ENCODE data around the gene CCDC93. TPM values are rescaled to one million over a fixed set of nuclear protein-coding genes. Genes with fewer than 3 reads are reported as not detected.
"Not testable (repeated sequence)": the region's sequence is repeated elsewhere in the genome, so short reads cannot be mapped to it uniquely, and the experiment has no call there.

The CCDC93 gene
- total RNA-seq, 1 donor from 2014 or later = 39.1 TPM

DNA sequence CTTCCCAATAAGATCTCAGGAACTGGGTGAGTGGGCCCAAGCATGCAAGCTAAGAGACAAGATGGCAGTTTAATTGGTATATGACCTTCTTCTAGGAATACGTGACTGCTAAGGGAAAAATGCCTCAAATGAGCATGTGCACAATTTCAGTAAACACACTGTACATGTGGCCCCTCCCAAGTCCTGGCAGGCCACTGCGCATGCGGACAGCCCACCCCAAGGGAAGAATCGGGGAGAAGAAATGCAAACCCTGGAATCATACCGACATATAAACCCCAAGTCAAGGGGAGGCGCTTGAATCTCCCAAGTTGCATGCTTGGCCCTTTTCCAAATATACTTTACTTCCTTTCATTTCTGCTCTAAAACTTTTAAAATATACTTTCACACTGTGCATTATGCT is 15.2 kb upstream of the CCDC93 start:
- no peak for DNase-seq (ENCODE audit: low read depth, low spot score)
- Mint-ChIP-seq H3K27me3 (ENCODE audit: low read depth) (peaks cover 44% of the 10 kb centered on the region), H3K4me3 (no peak overlapping the region), H3K27ac (ENCODE audit: unreplicated experiment) (peak overlapping the region; percentile 85), H3K36me3 (ENCODE audit: low read depth) (no peaks in the 10 kb centered on the region), H3K9me3 (peaks cover 5% of the 10 kb centered on the region), H3K4me1 (no peaks in the 10 kb centered on the region)
- TF ChIP-seq CTCF (conservative IDR thresholded peaks at IDR 0.05) = no peak

- Mint-ChIP-seq H3K4me3 (no peak overlapping the region), H3K27me3 (ENCODE audit: low read depth) (peaks cover 31% of the 10 kb centered on the region)
These were observed 7.5 kb upstream of the CCDC93 start for GRCh38 chr2:118021356-118021755.

GRCh38 chr2:118019821-118020220 is 6.0 kb upstream of the CCDC93 start:
- no peak overlapping the region for H3K27ac Mint-ChIP-seq (ENCODE audit: unreplicated experiment)
- H3K9me3 Mint-ChIP-seq = no peaks in the 10 kb centered on the region
- no peak overlapping the region for H3K4me3 Mint-ChIP-seq
- TF ChIP-seq CTCF (conservative IDR thresholded peaks at IDR 0.05) = no peak
- peaks cover 7% of the 10 kb centered on the region for H3K4me1 Mint-ChIP-seq
- H3K27me3 Mint-ChIP-seq (ENCODE audit: low read depth) = peaks cover 38% of the 10 kb centered on the region
- H3K36me3 Mint-ChIP-seq (ENCODE audit: low read depth) = no peaks in the 10 kb centered on the region
- DNase-seq (ENCODE audit: low read depth, low spot score) = no peak

More at GRCh38 chr2:118021356-118021755, 7.5 kb upstream of the CCDC93 start:
- DNase-seq (ENCODE audit: low read depth, low spot score) = no peak
- Mint-ChIP-seq H3K4me1 (peaks cover 5% of the 10 kb centered on the region), H3K36me3 (ENCODE audit: low read depth) (no peaks in the 10 kb centered on the region), H3K27ac (ENCODE audit: unreplicated experiment) (no peak overlapping the region), H3K9me3 (no peaks in the 10 kb centered on the region)
- TF ChIP-seq CTCF (conservative IDR thresholded peaks at IDR 0.05) = no peak

GRCh38 chr2:118016911-118017310 is 3.0 kb upstream of the CCDC93 start:
- H3K4me1 Mint-ChIP-seq = peaks cover 25% of the 10 kb centered on the region
- no peak for DNase-seq (ENCODE audit: low read depth, low spot score)
- H3K36me3 Mint-ChIP-seq (ENCODE audit: low read depth) = no peaks in the 10 kb centered on the region
- no peak for TF ChIP-seq CTCF (conservative IDR thresholded peaks at IDR 0.05)
- no peaks in the 10 kb centered on the region for H3K9me3 Mint-ChIP-seq
- peaks cover 40% of the 10 kb centered on the region for H3K27me3 Mint-ChIP-seq (ENCODE audit: low read depth)
- H3K4me3 Mint-ChIP-seq = peak overlapping the region; percentile 49
- no peak overlapping the region for H3K27ac Mint-ChIP-seq (ENCODE audit: unreplicated experiment)

DNA sequence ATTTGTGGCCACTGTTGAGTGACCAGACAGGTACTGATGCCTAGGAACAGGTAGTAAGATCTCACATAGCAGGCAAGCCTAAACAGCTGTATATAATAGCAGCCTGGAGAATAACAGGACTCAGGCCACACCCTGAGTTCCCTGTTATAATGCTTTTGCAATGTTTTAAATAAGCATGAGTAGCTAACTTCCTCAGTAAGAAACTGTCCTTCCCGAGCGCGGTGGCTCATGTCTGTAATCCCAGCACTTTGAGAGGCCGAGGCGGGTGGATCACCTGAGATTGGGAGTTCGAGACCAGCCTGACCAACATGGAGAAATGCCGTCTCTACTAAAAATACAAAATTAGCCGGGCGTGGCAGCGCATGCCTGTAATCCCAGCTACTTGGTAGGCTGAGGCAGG is 1.9 kb upstream of the CCDC93 start:
- Mint-ChIP-seq H3K27me3 (ENCODE audit: low read depth) (peaks cover 37% of the 10 kb centered on the region), H3K4me3 (peak overlapping the region; percentile 31), H3K4me1 (peaks cover 26% of the 10 kb centered on the region)
- H3K9me3 Mint-ChIP-seq; DNase-seq (ENCODE audit: low read depth, low spot score); H3K36me3 Mint-ChIP-seq (ENCODE audit: low read depth); H3K27ac Mint-ChIP-seq (ENCODE audit: unreplicated experiment): not testable (repeated sequence)

DNA sequence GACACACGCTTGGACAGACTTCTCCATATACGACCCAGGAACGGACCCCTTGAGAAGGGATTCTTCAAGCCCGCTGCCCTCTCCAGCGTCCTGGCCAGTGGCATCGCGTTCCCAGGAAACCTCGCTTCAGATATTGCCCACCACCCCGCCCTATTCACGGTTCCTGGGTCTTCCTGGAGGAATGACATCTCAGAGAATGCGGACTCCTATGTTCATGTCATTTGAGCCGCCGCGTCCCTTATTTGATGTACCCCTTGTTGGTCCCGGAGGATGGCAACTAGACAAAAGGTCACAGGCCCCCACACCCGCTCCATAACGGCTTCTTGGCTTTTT is 588 bp upstream of the CCDC93 start:
- Mint-ChIP-seq H3K36me3 (ENCODE audit: low read depth) (no peaks in the 10 kb centered on the region), H3K27ac (ENCODE audit: unreplicated experiment) (peak overlapping the region; percentile 74), H3K27me3 (ENCODE audit: low read depth) (peaks cover 27% of the 10 kb centered on the region), H3K4me3 (peak overlapping the region; percentile 99), H3K9me3 (no peaks in the 10 kb centered on the region), H3K4me1 (peaks cover 24% of the 10 kb centered on the region)
- TF ChIP-seq CTCF (conservative IDR thresholded peaks at IDR 0.05) = no peak
- DNase-seq (ENCODE audit: low read depth, low spot score) = peak; percentile 16
